SK-N-MC (cell line): ENCODE data around the gene PDE7B.

Source experiments
- EZH2 ChIP-seq: fragments of 200-600 bp; sonication (generic); IDR thresholded peaks from one replicate; pipeline ENCODE4 v1.6.1; 2017; ENCODE audit warnings: antibody characterized with exemption
- POLR2AphosphoS5 ChIP-seq: IDR thresholded peaks from 2 replicates; pipeline ENCODE4 v1.6.1; 2012; ENCODE audit warnings: mild to moderate bottlenecking, low read depth, low read length, borderline replicate concordance

DNA sequence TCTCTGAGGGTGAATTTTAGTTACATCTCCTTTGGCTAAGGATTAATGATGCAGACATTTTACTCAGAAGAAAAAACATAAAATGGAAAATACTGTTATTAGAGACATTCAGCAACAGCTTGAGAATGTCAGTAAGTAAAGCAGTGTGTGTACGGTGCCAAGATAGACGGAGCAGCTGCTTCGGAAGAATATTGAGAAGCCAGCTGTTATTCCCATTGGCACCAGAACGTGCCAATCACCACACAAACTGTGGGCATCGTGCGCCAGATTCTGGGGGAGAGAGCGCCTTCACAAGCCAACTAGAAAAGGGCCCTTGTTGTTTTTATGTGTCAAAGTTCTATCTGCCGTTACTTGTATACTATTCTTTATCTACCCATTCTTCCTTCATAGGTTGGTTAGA, 235.2 kb downstream of the PDE7B start:
- TF ChIP-seq EZH2 (no peak), POLR2AphosphoS5 (no peak)
